ENCODE results near the gene ZMIZ1.

GRCh38 chr10:79136236-79137005 is 67.7 kb downstream of the ZMIZ1 start:
- TF ChIP-seq TAF1 (IDR thresholded peaks at IDR 0.05; ENCODE audit: low read depth) (no peak), RAD21 (conservative IDR thresholded peaks at IDR 0.05) (no peak), SMC3 (conservative IDR thresholded peaks at IDR 0.05; ENCODE audit: poor library complexity) (no peak), EP300 (conservative IDR thresholded peaks at IDR 0.05; ENCODE audit: poor library complexity, severe bottlenecking) (no peak), CTCF (IDR thresholded peaks at IDR 0.05; ENCODE audit: poor library complexity, severe bottlenecking) (no peak), REST (IDR thresholded peaks at IDR 0.05; ENCODE audit: borderline replicate concordance) (no peak), POLR2AphosphoS5 (IDR thresholded peaks at IDR 0.05) (no peak)
